Measurements from ENCODE around the gene SPRR2E.
"Not testable (repeated sequence)": the region's sequence is repeated elsewhere in the genome, so short reads cannot be mapped to it uniquely, and the experiment has no call there.

DNA sequence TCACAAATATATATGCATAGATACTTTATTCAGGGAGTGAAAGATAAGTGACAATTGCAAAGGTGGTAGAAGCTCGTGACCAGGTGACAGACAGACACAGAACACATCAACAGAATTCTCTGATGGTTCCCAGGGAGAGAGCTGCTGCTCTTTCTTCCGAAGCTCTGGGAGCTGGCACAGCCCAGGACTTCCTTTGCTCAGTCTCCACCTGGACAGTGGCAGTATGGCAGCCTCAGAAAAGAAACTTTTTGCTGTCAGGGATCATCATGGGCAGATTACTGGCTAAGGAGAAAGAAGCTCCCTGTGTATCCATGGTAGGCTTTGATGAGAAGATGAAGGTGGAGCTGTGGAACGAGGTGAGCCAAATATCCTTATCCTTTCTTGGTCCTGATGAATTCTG is 38.2 kb downstream of the SPRR2E start:
- TF ChIP-seq, protein P1, sequence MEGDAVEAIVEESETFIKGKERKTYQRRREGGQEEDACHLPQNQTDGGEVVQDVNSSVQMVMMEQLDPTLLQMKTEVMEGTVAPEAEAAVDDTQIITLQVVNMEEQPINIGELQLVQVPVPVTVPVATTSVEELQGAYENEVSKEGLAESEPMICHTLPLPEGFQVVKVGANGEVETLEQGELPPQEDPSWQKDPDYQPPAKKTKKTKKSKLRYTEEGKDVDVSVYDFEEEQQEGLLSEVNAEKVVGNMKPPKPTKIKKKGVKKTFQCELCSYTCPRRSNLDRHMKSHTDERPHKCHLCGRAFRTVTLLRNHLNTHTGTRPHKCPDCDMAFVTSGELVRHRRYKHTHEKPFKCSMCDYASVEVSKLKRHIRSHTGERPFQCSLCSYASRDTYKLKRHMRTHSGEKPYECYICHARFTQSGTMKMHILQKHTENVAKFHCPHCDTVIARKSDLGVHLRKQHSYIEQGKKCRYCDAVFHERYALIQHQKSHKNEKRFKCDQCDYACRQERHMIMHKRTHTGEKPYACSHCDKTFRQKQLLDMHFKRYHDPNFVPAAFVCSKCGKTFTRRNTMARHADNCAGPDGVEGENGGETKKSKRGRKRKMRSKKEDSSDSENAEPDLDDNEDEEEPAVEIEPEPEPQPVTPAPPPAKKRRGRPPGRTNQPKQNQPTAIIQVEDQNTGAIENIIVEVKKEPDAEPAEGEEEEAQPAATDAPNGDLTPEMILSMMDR (IDR thresholded peaks at IDR 0.05; ENCODE audit: borderline replicate concordance, extremely low read depth, low read length, poor library complexity, severe bottlenecking), result not testable (repeated sequence)
- not testable (repeated sequence) for TF ChIP-seq EZH2 (IDR thresholded peaks at IDR 0.05; ENCODE audit: borderline replicate concordance, low read depth, low read length, severe bottlenecking)
